Neuronal stem cell (in vitro differentiated cells): ENCODE measurements around the gene PPP1CA.

ENCODE experiments used
- DNase-seq: peaks from one replicate; pipeline ENCODE4 v3.0.0-alpha.2; 2013; ENCODE audit warnings: low spot score
- H2AFZ ChIP-seq: one replicate; pipeline ENCODE4 v1.6.1; 2013; ENCODE audit warnings: mild to moderate bottlenecking, low read length, inconsistent platforms
- H2AK5ac ChIP-seq: 2 replicates; pipeline ENCODE4 v1.6.1; 2013; ENCODE audit warnings: low read depth, mild to moderate bottlenecking, inconsistent platforms, low read length, moderate library complexity, mixed read lengths
- H2BK120ac ChIP-seq: 2 replicates; pipeline ENCODE4 v1.6.1; 2013; ENCODE audit warnings: low read depth, mild to moderate bottlenecking, inconsistent platforms, low read length, moderate library complexity, mixed read lengths
- H2BK12ac ChIP-seq: one replicate; pipeline ENCODE4 v1.6.1; 2013; ENCODE audit warnings: low read length, inconsistent platforms
- H2BK15ac ChIP-seq: 2 replicates; pipeline ENCODE4 v1.6.1; 2013; ENCODE audit warnings: mild to moderate bottlenecking, low read length, inconsistent platforms, mixed read lengths
- H2BK5ac ChIP-seq: one replicate; pipeline ENCODE4 v1.6.1; 2013; ENCODE audit warnings: inconsistent platforms, mild to moderate bottlenecking, low read length, moderate library complexity
- H3K14ac ChIP-seq: one replicate; pipeline ENCODE4 v1.6.1; 2013; ENCODE audit warnings: low read length, inconsistent platforms
- H3K18ac ChIP-seq: 2 replicates; pipeline ENCODE4 v1.6.1; 2013; ENCODE audit warnings: low read length, inconsistent platforms
- H3K23ac ChIP-seq: 2 replicates; pipeline ENCODE4 v1.6.1; 2013; ENCODE audit warnings: low read depth, mild to moderate bottlenecking, mixed read lengths, low read length, inconsistent platforms; ENCODE audit not compliant: poor library complexity
- H3K27ac ChIP-seq: replicated peaks from 3 replicates; pipeline ENCODE4 v1.5.1; 2013; ENCODE audit warnings: low read length, inconsistent platforms
- H3K27me3 ChIP-seq, 3 experiments: 2 replicates each; pipeline ENCODE4 v1.6.1; 2013; ENCODE audit warnings: low read length in 3 of 3, mild to moderate bottlenecking in 2 of 3, inconsistent platforms in 1 of 3, low read depth in 1 of 3, mixed read lengths in 1 of 3, moderate library complexity in 1 of 3; ENCODE audit not compliant: control insufficient read depth in 3 of 3, insufficient read depth in 3 of 3
- H3K36me3 ChIP-seq, 2 donors: replicated peaks in 1 of 2; 2 replicates each; pipeline ENCODE4 v1.6.1; 2013; ENCODE audit warnings: low read length in 2 of 2; ENCODE audit not compliant: control insufficient read depth in 2 of 2, insufficient read depth in 2 of 2
- H3K4ac ChIP-seq: 2 replicates; pipeline ENCODE4 v1.6.1; 2013; ENCODE audit warnings: inconsistent platforms, mild to moderate bottlenecking, low read length, moderate library complexity
- H3K4me1 ChIP-seq, 2 donors: 1 replicate in 1 of 2; 2 replicates in 1 of 2; pipeline ENCODE4 v1.6.1; 2013; ENCODE audit warnings: low read length in 2 of 2, low read depth in 1 of 2; ENCODE audit not compliant: control insufficient read depth in 2 of 2, insufficient read depth in 1 of 2
- H3K4me2 ChIP-seq: one replicate; pipeline ENCODE4 v1.6.1; 2013; ENCODE audit warnings: mild to moderate bottlenecking, low read length, inconsistent platforms; ENCODE audit not compliant: insufficient read depth, poor library complexity, severe bottlenecking
- H3K4me3 ChIP-seq, 2 donors: 2 replicates each; pipeline ENCODE4 v1.5.1; 2013; ENCODE audit warnings: low read length in 2 of 2, mild to moderate bottlenecking in 2 of 2, inconsistent platforms in 1 of 2, moderate library complexity in 1 of 2
- H3K79me1 ChIP-seq: one replicate; pipeline ENCODE4 v1.6.1; 2013; ENCODE audit warnings: low read depth, mild to moderate bottlenecking, inconsistent platforms, low read length, moderate library complexity
- H3K9ac ChIP-seq: one replicate; pipeline ENCODE4 v1.6.1; 2013; ENCODE audit warnings: mild to moderate bottlenecking, low read depth, low read length, inconsistent platforms; ENCODE audit not compliant: poor library complexity
- H3K9me3 ChIP-seq, 2 donors: replicated peaks in 1 of 2; 2 replicates each; pipeline versions ENCODE3 to v1.6.1; 2013; ENCODE audit warnings: low read length in 2 of 2, mild to moderate bottlenecking in 2 of 2, inconsistent platforms in 1 of 2, low read depth in 1 of 2, mixed read lengths in 1 of 2, moderate library complexity in 1 of 2; ENCODE audit not compliant: control insufficient read depth in 2 of 2, insufficient read depth in 1 of 2
- H4K8ac ChIP-seq: one replicate; pipeline ENCODE4 v1.6.1; 2013; ENCODE audit warnings: low read depth, mild to moderate bottlenecking, inconsistent platforms, low read length, moderate library complexity
- H4K91ac ChIP-seq: one replicate; pipeline ENCODE4 v1.6.1; 2013; ENCODE audit warnings: low read length, low read depth, mild to moderate bottlenecking, inconsistent platforms; ENCODE audit not compliant: poor library complexity
- WGBS, 2 donors: extraction: QIAGEN DNeasy Blood & Tissue Kit; methylation state at CpG; one replicate each; pipeline ENCODE4 v1.1.7; 2013; ENCODE audit warnings: missing lambda C conversion rate in 2 of 2, mixed read lengths in 1 of 2; ENCODE audit not compliant: insufficient read length in 2 of 2, insufficient replicate concordance in 1 of 2; ENCODE audit errors: extremely low coverage in 2 of 2; 5-methylcytosine and 5-hydroxymethylcytosine counted together

PPP1CA gene

GRCh38 chr11:67438158-67438902 lies 36.7 kb upstream of the PPP1CA start:
- Histone ChIP-seq H3K23ac (peak overlapping the region; percentile 65), H3K4me1 (peaks cover 2 to 3% of the 10 kb centered on the region in 2 donors), H3K36me3 (peaks cover 37 to 73% of the 10 kb centered on the region in 2 donors), H3K4me3 (no peak overlapping the region), H3K14ac (no peak overlapping the region), H4K8ac (peak overlapping the region; percentile 43), H3K79me1 (peaks cover 7% of the 10 kb centered on the region), H3K27ac (no peak overlapping the region), H2AK5ac (no peak overlapping the region), H2BK12ac (no peak overlapping the region), H2AFZ (no peak overlapping the region), H3K9ac (no peak overlapping the region), H2BK120ac (no peak overlapping the region), H2BK5ac (no peak overlapping the region), H4K91ac (no peak overlapping the region), H3K18ac (no peak overlapping the region), H3K4me2 (no peak overlapping the region), H2BK15ac (no peak overlapping the region), H3K27me3 (peaks cover 0 to 3% (median 0%) of the 10 kb centered on the region in 3 experiments), H3K9me3 (no peaks in the 10 kb centered on the region), H3K4ac (no peak overlapping the region)
- WGBS, 2 donors: no CpG with 5 or more reads among the region's 41 CpGs
- no peak for DNase-seq

GRCh38 chr11:67437809-67438157 lies 36.1 kb upstream of the PPP1CA start:
- no peak overlapping the region for H2BK5ac ChIP-seq
- peaks cover 38 to 79% of the 10 kb centered on the region in 2 donors for H3K36me3 ChIP-seq
- H4K91ac ChIP-seq: no peak overlapping the region
- H2BK12ac ChIP-seq: no peak overlapping the region
- no peak overlapping the region for H2AK5ac ChIP-seq
- no peak overlapping the region for H2AFZ ChIP-seq
- peaks cover 7% of the 10 kb centered on the region for H3K79me1 ChIP-seq
- H3K14ac ChIP-seq: no peak overlapping the region
- H3K4ac ChIP-seq: no peak overlapping the region
- no peak overlapping the region for H3K23ac ChIP-seq
- H3K9me3 ChIP-seq: no peaks in the 10 kb centered on the region
- H3K27me3 ChIP-seq: peaks cover 0 to 2% (median 0%) of the 10 kb centered on the region in 3 experiments
- no peak overlapping the region for H2BK15ac ChIP-seq
- H3K4me3 ChIP-seq: no peak overlapping the region
- H2BK120ac ChIP-seq: no peak overlapping the region
- H4K8ac ChIP-seq: no peak overlapping the region
- H3K27ac ChIP-seq: no peak overlapping the region
- no peak overlapping the region for H3K4me2 ChIP-seq
- whole genome bisulfite sequencing, 2 donors: no CpG with 5 or more reads among the region's 3 CpGs
- no peak for DNase-seq
- H3K9ac ChIP-seq: no peak overlapping the region
- H3K4me1 ChIP-seq: peaks cover 2 to 3% of the 10 kb centered on the region in 2 donors
- no peak overlapping the region for H3K18ac ChIP-seq

DNA sequence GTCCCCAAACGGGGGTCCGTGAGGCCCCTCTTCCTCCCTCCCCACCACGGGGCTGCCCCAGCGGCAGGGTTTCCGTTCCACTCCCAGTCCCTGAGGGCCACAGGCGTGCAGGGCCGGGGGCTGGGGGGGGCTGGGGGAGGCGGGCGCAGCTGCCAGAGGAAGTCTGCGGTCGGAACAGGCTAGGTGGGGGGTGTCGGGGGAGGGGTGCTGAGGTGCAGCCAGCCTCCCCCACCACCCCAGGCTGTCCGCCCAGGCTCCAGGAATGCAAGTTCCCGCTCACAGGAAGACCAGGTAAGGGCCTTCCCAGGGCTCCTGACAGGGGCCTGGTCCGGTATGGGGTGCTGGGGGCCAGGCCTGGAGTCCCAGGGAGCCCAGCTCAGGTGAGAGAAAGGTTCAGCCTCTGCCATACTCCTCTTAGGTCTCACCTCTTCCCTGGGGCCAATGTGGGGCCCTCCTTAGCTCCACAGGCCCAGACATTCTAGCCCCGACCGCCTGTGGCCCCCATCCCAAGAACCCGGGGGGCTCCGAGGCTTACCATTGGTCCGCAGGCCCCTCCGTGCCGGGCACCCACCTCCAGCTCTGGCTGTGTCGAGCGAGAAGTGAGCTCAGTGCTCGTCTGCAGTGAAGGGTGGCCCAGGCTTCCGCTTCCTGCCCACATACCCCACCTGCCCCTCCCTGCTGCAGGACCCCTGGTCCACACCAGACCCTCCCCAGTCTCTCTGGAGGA lies 35.6 kb upstream of the PPP1CA start, which contains the start of gene PTPRCAP:
Gene PTPRCAP, minus strand, starts transcription at position 601 of the 727 bp plus-strand sequence. Its CDS starts 63 bp downstream, at position 538.
- H3K36me3 ChIP-seq: peaks cover 41 to 83% of the 10 kb centered on the region in 2 donors
- H3K27ac ChIP-seq: no peak within 1 kb of the TSS
- peak within 1 kb of the TSS; percentile 65 for H3K23ac ChIP-seq
- H3K4me2 ChIP-seq: no peak within 1 kb of the TSS
- no peak within 1 kb of the TSS for H2BK120ac ChIP-seq
- no peak within 1 kb of the TSS for H2BK12ac ChIP-seq
- H4K8ac ChIP-seq: peak within 1 kb of the TSS; percentile 43
- no peaks in the 10 kb centered on the region for H3K4me1 ChIP-seq
- no peak within 1 kb of the TSS for H3K4ac ChIP-seq
- H3K9me3 ChIP-seq: no peaks in the 10 kb centered on the region
- peak within 1 kb of the TSS in 1 of 2 donors; percentile 15 for H3K4me3 ChIP-seq
- H2AFZ ChIP-seq: no peak within 1 kb of the TSS
- no peak for DNase-seq
- no peak within 1 kb of the TSS for H2BK15ac ChIP-seq
- H2AK5ac ChIP-seq: no peak within 1 kb of the TSS
- H2BK5ac ChIP-seq: no peak within 1 kb of the TSS
- H3K18ac ChIP-seq: no peak within 1 kb of the TSS
- H3K9ac ChIP-seq: no peak within 1 kb of the TSS
- H3K27me3 ChIP-seq: peaks cover 0 to 1% (median 0%) of the 10 kb centered on the region in 3 experiments
- peaks cover 5% of the 10 kb centered on the region for H3K79me1 ChIP-seq
- WGBS, 2 donors: no CpG with 5 or more reads among the region's 26 CpGs
- no peak within 1 kb of the TSS for H4K91ac ChIP-seq
- no peak within 1 kb of the TSS for H3K14ac ChIP-seq

- H4K91ac ChIP-seq: no peak overlapping the region
- no peak overlapping the region for H4K8ac ChIP-seq
- no peak overlapping the region for H2AFZ ChIP-seq
- no peak overlapping the region for H2BK15ac ChIP-seq
- H3K4me2 ChIP-seq: no peak overlapping the region
- no peak overlapping the region for H3K9ac ChIP-seq
- peaks cover 0 to 1% (median 0%) of the 10 kb centered on the region in 3 experiments for H3K27me3 ChIP-seq
- no peak overlapping the region for H3K18ac ChIP-seq
- no peak overlapping the region for H2AK5ac ChIP-seq
- H3K4me3 ChIP-seq: peak overlapping the region in 1 of 2 donors; percentile 15
- no peak overlapping the region for H3K27ac ChIP-seq
- H3K79me1 ChIP-seq: peaks cover 2% of the 10 kb centered on the region
- no peaks in the 10 kb centered on the region for H3K9me3 ChIP-seq
- H3K4ac ChIP-seq: no peak overlapping the region
- DNase-seq: no peak
- no peak overlapping the region for H3K14ac ChIP-seq
- H3K4me1 ChIP-seq: no peaks in the 10 kb centered on the region
- peaks cover 38 to 83% of the 10 kb centered on the region in 2 donors for H3K36me3 ChIP-seq
- no peak overlapping the region for H2BK120ac ChIP-seq
- no CpG with 5 or more reads among the region's 6 CpGs for WGBS, 2 donors
- no peak overlapping the region for H2BK5ac ChIP-seq
- H3K23ac ChIP-seq: no peak overlapping the region
- no peak overlapping the region for H2BK12ac ChIP-seq
Observed at GRCh38 chr11:67436459-67437081, 34.9 kb upstream of the PPP1CA start.
